ENCODE measurements around the gene PUS1.

GRCh38 chr12:131905081-131905629, 23.9 kb upstream of the PUS1 start:
- TF ChIP-seq CTCF (conservative IDR thresholded peaks at IDR 0.05; ENCODE audit: low read length), result no peak
- no peak for TF ChIP-seq EZH2phosphoT487 (IDR thresholded peaks at IDR 0.05; ENCODE audit: borderline replicate concordance)

Measured in Loucy (cell line).